Measurements from ENCODE around the gene GMPR2.

DNA sequence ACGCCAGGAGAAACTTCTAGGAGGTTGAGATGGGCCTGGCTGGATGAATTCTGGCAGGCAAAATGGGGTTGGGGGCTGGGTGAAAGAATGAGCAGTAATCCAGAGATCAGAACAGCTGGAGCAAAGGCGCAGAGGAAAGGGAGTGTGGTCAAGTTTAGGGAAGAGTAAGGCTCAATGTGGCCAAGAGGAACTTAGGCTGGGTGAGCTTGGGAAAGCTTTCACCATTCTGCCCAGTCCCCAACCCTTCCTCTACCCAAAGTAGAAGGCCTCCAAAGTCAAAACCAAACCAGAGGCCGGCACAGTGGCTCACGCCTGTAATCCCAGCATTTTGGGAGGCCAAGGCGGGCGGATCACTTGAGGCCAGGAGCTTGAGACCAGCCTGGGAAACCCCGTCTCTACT lies 48.9 kb downstream of the GMPR2 start:
- TF ChIP-seq, protein P1, sequence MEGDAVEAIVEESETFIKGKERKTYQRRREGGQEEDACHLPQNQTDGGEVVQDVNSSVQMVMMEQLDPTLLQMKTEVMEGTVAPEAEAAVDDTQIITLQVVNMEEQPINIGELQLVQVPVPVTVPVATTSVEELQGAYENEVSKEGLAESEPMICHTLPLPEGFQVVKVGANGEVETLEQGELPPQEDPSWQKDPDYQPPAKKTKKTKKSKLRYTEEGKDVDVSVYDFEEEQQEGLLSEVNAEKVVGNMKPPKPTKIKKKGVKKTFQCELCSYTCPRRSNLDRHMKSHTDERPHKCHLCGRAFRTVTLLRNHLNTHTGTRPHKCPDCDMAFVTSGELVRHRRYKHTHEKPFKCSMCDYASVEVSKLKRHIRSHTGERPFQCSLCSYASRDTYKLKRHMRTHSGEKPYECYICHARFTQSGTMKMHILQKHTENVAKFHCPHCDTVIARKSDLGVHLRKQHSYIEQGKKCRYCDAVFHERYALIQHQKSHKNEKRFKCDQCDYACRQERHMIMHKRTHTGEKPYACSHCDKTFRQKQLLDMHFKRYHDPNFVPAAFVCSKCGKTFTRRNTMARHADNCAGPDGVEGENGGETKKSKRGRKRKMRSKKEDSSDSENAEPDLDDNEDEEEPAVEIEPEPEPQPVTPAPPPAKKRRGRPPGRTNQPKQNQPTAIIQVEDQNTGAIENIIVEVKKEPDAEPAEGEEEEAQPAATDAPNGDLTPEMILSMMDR (IDR thresholded peaks at IDR 0.05; ENCODE audit: borderline replicate concordance, extremely low read depth, low read length, poor library complexity, severe bottlenecking), result no peak
- TF ChIP-seq EZH2 (IDR thresholded peaks at IDR 0.05; ENCODE audit: borderline replicate concordance, low read depth, low read length, severe bottlenecking), result no peak
